GM23338 (cell line): ENCODE results near the gene GP5. TPM values are rescaled to one million over a fixed set of nuclear protein-coding genes. Genes with fewer than 3 reads are reported as not detected.

Experiments used
- ATAC-seq: fragments of 200-7000 bp; cut with Tn5 transposase; 3 replicates; pipeline ENCODE4 v1.9.1; 2020
- DNase-seq: peaks from one replicate; pipeline ENCODE4 v3.0.0-alpha.2; 2015; ENCODE audit warnings: low spot score
- H2AFZ ChIP-seq: fragments of 200-600 bp; sonication (generic); 2 replicates; pipeline ENCODE4 v1.8.0; 2016; ENCODE audit warnings: antibody characterized with exemption, mild to moderate bottlenecking, moderate library complexity
- H3F3A ChIP-seq: fragments of 200-600 bp; sonication (generic); replicated peaks from 2 replicates; pipeline ENCODE4 v1.8.0; 2017; ENCODE audit warnings: antibody characterized with exemption, mixed run types, low read depth
- H3K27ac ChIP-seq: fragments of 200-600 bp; sonication (generic); 2 replicates; pipeline ENCODE4 v1.6.1; 2016; ENCODE audit warnings: low read depth
- H3K27me3 ChIP-seq: fragments of 200-600 bp; sonication (generic); 2 replicates; pipeline ENCODE4 v1.8.0; 2016; ENCODE audit warnings: mild to moderate bottlenecking, mixed run types, moderate library complexity; ENCODE audit not compliant: insufficient read depth
- H3K36me3 ChIP-seq: fragments of 200-600 bp; sonication (generic); 2 replicates; pipeline ENCODE4 v1.8.0; 2016; ENCODE audit warnings: mild to moderate bottlenecking; ENCODE audit not compliant: insufficient read depth
- H3K4me1 ChIP-seq: fragments of 200-600 bp; sonication (generic); 2 replicates; pipeline ENCODE4 v1.8.0; 2016; ENCODE audit warnings: mild to moderate bottlenecking, moderate library complexity; ENCODE audit not compliant: insufficient read depth
- H3K4me2 ChIP-seq: fragments of 200-600 bp; sonication (generic); 2 replicates; pipeline ENCODE4 v1.7.1; 2017; ENCODE audit warnings: mixed run types
- H3K4me3 ChIP-seq: fragments of 200-600 bp; sonication (generic); 2 replicates; pipeline ENCODE4 v1.6.1; 2016; ENCODE audit warnings: mixed run types
- H3K79me2 ChIP-seq: fragments of 200-600 bp; sonication (generic); replicated peaks from 2 replicates; pipeline ENCODE4 v1.8.0; 2017; ENCODE audit warnings: mild to moderate bottlenecking; ENCODE audit not compliant: insufficient read depth
- H3K9me2 ChIP-seq: fragments of 200-600 bp; sonication (generic); 2 replicates; pipeline ENCODE4 v1.8.0; 2017; ENCODE audit not compliant: insufficient read depth
- H4K20me1 ChIP-seq: fragments of 200-600 bp; sonication (generic); replicated peaks from 2 replicates; pipeline ENCODE4 v1.8.0; 2017; ENCODE audit warnings: mild to moderate bottlenecking; ENCODE audit not compliant: insufficient read depth
- H3K27ac Mint-ChIP-seq: 2 replicates; pipeline ENCODE4 v1.8.0; 2020; ENCODE audit warnings: inconsistent platforms, mild to moderate bottlenecking, moderate library complexity, mixed read lengths
- H3K27me3 Mint-ChIP-seq: 3 replicates; pipeline ENCODE4 v1.8.0; 2022; ENCODE audit warnings: low read depth, mild to moderate bottlenecking, moderate library complexity, mixed read lengths, inconsistent platforms; ENCODE audit not compliant: insufficient read depth, poor library complexity
- H3K36me3 Mint-ChIP-seq: 3 replicates; pipeline ENCODE4 v1.8.0; 2021; ENCODE audit warnings: low read depth, mild to moderate bottlenecking, inconsistent platforms, moderate library complexity, mixed read lengths
- H3K4me1 Mint-ChIP-seq: 3 replicates; pipeline ENCODE4 v1.8.0; 2020; ENCODE audit warnings: mild to moderate bottlenecking, inconsistent platforms, mixed read lengths
- H3K4me3 Mint-ChIP-seq: 3 replicates; pipeline ENCODE4 v1.8.0; 2021; ENCODE audit warnings: moderate library complexity, mild to moderate bottlenecking, inconsistent platforms, mixed read lengths
- H3K9me3 Mint-ChIP-seq: 3 replicates; pipeline ENCODE4 v1.8.0; 2020; ENCODE audit warnings: moderate library complexity, mild to moderate bottlenecking, inconsistent platforms, mixed read lengths
- CREB1 ChIP-seq: fragments of 250-450 bp; sonication (Bioruptor Pico); IDR thresholded peaks from 2 replicates; pipeline ENCODE4 v1.5.0; 2020; ENCODE audit warnings: low read depth, mild to moderate bottlenecking, moderate library complexity
- CTCF ChIP-seq, 2 experiments: fragments of 200-600 bp in 1 of 2; sonication (generic) in 1 of 2; conservative IDR thresholded peaks; 2 replicates each; pipeline versions ENCODE4 v1.5.1 to v1.6.1; 2016 to 2017; ENCODE audit warnings: antibody characterized with exemption in 2 of 2, low read depth in 2 of 2, mild to moderate bottlenecking in 2 of 2, moderate library complexity in 1 of 2
- ETS1 ChIP-seq: IDR thresholded peaks from 2 replicates; pipeline ENCODE4 v1.6.1; 2016; ENCODE audit warnings: antibody characterized with exemption
- EZH2 ChIP-seq: fragments of 200-600 bp; sonication (generic); IDR thresholded peaks from one replicate; pipeline ENCODE4 v1.8.0; 2017; ENCODE audit warnings: antibody characterized with exemption, mild to moderate bottlenecking, low read depth; ENCODE audit not compliant: unreplicated experiment
- EZH2phosphoT487 ChIP-seq: fragments of 200-600 bp; sonication (generic); IDR thresholded peaks from one replicate; pipeline ENCODE4 v1.8.1; 2018; ENCODE audit warnings: antibody characterized with exemption; ENCODE audit not compliant: unreplicated experiment
- JUNB ChIP-seq: IDR thresholded peaks from one replicate; pipeline ENCODE4 v1.6.1; 2016; ENCODE audit warnings: antibody characterized with exemption; ENCODE audit not compliant: unreplicated experiment
- NANOG ChIP-seq: IDR thresholded peaks from 2 replicates; pipeline ENCODE4 v1.6.1; 2016; ENCODE audit warnings: antibody characterized with exemption, borderline replicate concordance
- POLR2AphosphoS5 ChIP-seq: IDR thresholded peaks from 2 replicates; pipeline ENCODE4 v1.6.1; 2016; ENCODE audit warnings: antibody characterized with exemption, low read depth
- REST ChIP-seq: IDR thresholded peaks from one replicate; pipeline ENCODE4 v1.6.1; 2018; ENCODE audit warnings: antibody characterized with exemption; ENCODE audit not compliant: unreplicated experiment
- STAT1 ChIP-seq: IDR thresholded peaks from one replicate; pipeline ENCODE4 v1.6.1; 2016; ENCODE audit warnings: antibody characterized with exemption; ENCODE audit not compliant: unreplicated experiment
- ZNF114 ChIP-seq: fragments of 250-450 bp; sonication (Bioruptor Pico); IDR thresholded peaks from 2 replicates; pipeline ENCODE4 v1.5.0; 2020; ENCODE audit warnings: mild to moderate bottlenecking, moderate library complexity
- ZNF331 ChIP-seq: fragments of 250-450 bp; sonication (Bioruptor Pico); IDR thresholded peaks from 2 replicates; pipeline ENCODE4 v1.5.0; 2020; ENCODE audit warnings: low read depth, mild to moderate bottlenecking, moderate library complexity
- ZNF462 ChIP-seq: fragments of 250-450 bp; sonication (Bioruptor Pico); IDR thresholded peaks from 2 replicates; pipeline ENCODE4 v1.5.0; 2020; ENCODE audit warnings: mild to moderate bottlenecking, moderate library complexity
- polyA plus RNA-seq: library from polyadenylated mRNA; unstranded; fragments of >200 nt; fragmentation: Nextera tagmentation; extraction: Ambion mirVana; gene quantifications from 2 replicates; pipeline ENCODE4 v1.2.1, GENCODE V29; 2016
- total RNA-seq: library from RNA; depleted of rRNA; stranded (reverse); fragments of >200 nt; shearing (Covaris generic); gene quantifications from 2 replicates; pipeline ENCODE4 v1.2.3, GENCODE V29; 2014

Gene GP5
- total and polyA plus RNA-seq, 2 experiments from 2014 or later = 0.07 to 0.15 TPM

GRCh38 chr3:194418671-194419070 lies 19.6 kb upstream of the GP5 start:
- H3F3A ChIP-seq = no peaks in the 10 kb centered on the region
- no peaks in the 10 kb centered on the region for H3K79me2 ChIP-seq
- no peaks in the 10 kb centered on the region for H4K20me1 ChIP-seq
- no peak overlapping the region for H3K4me3 ChIP-seq
- H3K4me1 ChIP-seq = no peaks in the 10 kb centered on the region
- no peaks in the 10 kb centered on the region for H3K9me3 Mint-ChIP-seq
- H3K36me3 ChIP-seq = peaks cover 10% of the 10 kb centered on the region; the same call in 1 of the 2 replicates
- H3K4me1 Mint-ChIP-seq = no peaks in the 10 kb centered on the region
- no peak overlapping the region for H3K4me3 Mint-ChIP-seq
- H3K27me3 ChIP-seq = no peaks in the 10 kb centered on the region
- TF ChIP-seq CTCF (conservative IDR thresholded peaks at IDR 0.05; ENCODE audit: low read depth in 2 of 2) (no peak), POLR2AphosphoS5 (no peak), EZH2 (no peak), REST (no peak), NANOG (no peak), ETS1 (no peak), ZNF114 (no peak), JUNB (no peak), ZNF462 (CRISPR knock-in tag) (no peak), CREB1 (CRISPR knock-in tag) (no peak), STAT1 (no peak), EZH2phosphoT487 (no peak), ZNF331 (CRISPR knock-in tag) (no peak)
- DNase-seq (no peak), ATAC-seq (no peak)
- no peak overlapping the region for H2AFZ ChIP-seq
- peaks cover 2% of the 10 kb centered on the region for H3K27me3 Mint-ChIP-seq
- H3K9me2 ChIP-seq = no peaks in the 10 kb centered on the region
- H3K36me3 Mint-ChIP-seq = peaks cover 20% of the 10 kb centered on the region
- no peak overlapping the region for H3K4me2 ChIP-seq
- H3K27ac Mint-ChIP-seq = no peak overlapping the region
- no peak overlapping the region for H3K27ac ChIP-seq
